Measurements from ENCODE around the gene HNRNPL. TPM values are rescaled to one million over a fixed set of nuclear protein-coding genes. Genes with fewer than 3 reads are reported as not detected.

The HNRNPL gene
- total and polyA plus RNA-seq, 9 of the 15 experiments (the other 6 are each of a cell fraction or from before 2014, with no cell fraction given), result 39.5 to 610 (median 299) TPM

DNA sequence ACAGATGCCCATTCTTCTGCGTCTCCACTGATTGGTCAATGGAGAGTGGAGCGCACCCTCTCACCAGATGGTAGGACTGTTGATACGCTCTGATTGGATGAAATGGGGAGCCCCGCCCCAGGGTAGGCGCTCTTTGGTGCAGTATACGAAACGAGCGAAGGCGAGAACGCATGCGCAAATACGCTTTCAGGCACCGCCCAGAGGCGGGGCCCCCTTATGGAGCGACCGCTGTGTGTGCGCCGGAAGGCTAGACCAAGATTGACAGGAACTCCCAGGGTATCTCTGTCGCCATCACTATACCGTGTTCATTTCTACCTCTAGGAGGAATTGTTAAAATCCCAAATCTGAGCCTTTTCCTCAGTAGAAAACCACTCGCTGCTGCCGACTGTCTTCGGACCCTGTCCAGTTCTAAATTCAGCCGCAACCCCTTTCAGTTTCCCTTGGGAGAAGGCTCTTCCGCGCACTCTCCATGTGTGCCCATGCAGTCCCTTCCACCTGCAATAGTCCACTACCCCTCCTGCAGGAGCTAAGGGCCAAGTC, 720 bp upstream of the HNRNPL start (continued):
- TF ChIP-seq, protein P1, sequence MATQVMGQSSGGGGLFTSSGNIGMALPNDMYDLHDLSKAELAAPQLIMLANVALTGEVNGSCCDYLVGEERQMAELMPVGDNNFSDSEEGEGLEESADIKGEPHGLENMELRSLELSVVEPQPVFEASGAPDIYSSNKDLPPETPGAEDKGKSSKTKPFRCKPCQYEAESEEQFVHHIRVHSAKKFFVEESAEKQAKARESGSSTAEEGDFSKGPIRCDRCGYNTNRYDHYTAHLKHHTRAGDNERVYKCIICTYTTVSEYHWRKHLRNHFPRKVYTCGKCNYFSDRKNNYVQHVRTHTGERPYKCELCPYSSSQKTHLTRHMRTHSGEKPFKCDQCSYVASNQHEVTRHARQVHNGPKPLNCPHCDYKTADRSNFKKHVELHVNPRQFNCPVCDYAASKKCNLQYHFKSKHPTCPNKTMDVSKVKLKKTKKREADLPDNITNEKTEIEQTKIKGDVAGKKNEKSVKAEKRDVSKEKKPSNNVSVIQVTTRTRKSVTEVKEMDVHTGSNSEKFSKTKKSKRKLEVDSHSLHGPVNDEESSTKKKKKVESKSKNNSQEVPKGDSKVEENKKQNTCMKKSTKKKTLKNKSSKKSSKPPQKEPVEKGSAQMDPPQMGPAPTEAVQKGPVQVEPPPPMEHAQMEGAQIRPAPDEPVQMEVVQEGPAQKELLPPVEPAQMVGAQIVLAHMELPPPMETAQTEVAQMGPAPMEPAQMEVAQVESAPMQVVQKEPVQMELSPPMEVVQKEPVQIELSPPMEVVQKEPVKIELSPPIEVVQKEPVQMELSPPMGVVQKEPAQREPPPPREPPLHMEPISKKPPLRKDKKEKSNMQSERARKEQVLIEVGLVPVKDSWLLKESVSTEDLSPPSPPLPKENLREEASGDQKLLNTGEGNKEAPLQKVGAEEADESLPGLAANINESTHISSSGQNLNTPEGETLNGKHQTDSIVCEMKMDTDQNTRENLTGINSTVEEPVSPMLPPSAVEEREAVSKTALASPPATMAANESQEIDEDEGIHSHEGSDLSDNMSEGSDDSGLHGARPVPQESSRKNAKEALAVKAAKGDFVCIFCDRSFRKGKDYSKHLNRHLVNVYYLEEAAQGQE (IDR thresholded peaks at IDR 0.05; ENCODE audit: borderline replicate concordance), result peak; percentile 16; the same call in 1 of the 2 replicates
- TF ChIP-seq, protein P1 (CRISPR knock-in tag; IDR thresholded peaks at IDR 0.05; ENCODE audit: low read depth), result no peak
- TF ChIP-seq, protein P2, sequence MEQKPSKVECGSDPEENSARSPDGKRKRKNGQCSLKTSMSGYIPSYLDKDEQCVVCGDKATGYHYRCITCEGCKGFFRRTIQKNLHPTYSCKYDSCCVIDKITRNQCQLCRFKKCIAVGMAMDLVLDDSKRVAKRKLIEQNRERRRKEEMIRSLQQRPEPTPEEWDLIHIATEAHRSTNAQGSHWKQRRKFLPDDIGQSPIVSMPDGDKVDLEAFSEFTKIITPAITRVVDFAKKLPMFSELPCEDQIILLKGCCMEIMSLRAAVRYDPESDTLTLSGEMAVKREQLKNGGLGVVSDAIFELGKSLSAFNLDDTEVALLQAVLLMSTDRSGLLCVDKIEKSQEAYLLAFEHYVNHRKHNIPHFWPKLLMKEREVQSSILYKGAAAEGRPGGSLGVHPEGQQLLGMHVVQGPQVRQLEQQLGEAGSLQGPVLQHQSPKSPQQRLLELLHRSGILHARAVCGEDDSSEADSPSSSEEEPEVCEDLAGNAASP (IDR thresholded peaks at IDR 0.05), result no peak
- TF ChIP-seq, protein P3, sequence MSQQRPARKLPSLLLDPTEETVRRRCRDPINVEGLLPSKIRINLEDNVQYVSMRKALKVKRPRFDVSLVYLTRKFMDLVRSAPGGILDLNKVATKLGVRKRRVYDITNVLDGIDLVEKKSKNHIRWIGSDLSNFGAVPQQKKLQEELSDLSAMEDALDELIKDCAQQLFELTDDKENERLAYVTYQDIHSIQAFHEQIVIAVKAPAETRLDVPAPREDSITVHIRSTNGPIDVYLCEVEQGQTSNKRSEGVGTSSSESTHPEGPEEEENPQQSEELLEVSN (IDR thresholded peaks at IDR 0.05; ENCODE audit: borderline replicate concordance in 1 of 2, extremely low read depth in 1 of 2, insufficient read depth in 1 of 2, insufficient read length in 1 of 2, low read depth in 1 of 2, low read length in 1 of 2, poor library complexity in 1 of 2, severe bottlenecking in 1 of 2), result no peak
- TF ChIP-seq CHD2 (IDR thresholded peaks at IDR 0.05; ENCODE audit: low read depth, low read length) (peak; percentile 6; the same call in 1 of the 2 replicates), ZNF232 (CRISPR knock-in tag; IDR thresholded peaks at IDR 0.05) (no peak), NBN (IDR thresholded peaks at IDR 0.05; ENCODE audit: low read depth) (0 out of 2 replicates have a peak, but pooled peaks have one; percentile 20), ARHGAP35 (IDR thresholded peaks at IDR 0.05; ENCODE audit: partially characterized antibody) (no peak), RNF2 (IDR thresholded peaks at IDR 0.05) (no peak), SRSF1 (IDR thresholded peaks at IDR 0.05; ENCODE audit: low read depth, low read length) (no peak), HDAC8 (tag; IDR thresholded peaks at IDR 0.05) (no peak)
- TF ChIP-seq, protein P4, sequence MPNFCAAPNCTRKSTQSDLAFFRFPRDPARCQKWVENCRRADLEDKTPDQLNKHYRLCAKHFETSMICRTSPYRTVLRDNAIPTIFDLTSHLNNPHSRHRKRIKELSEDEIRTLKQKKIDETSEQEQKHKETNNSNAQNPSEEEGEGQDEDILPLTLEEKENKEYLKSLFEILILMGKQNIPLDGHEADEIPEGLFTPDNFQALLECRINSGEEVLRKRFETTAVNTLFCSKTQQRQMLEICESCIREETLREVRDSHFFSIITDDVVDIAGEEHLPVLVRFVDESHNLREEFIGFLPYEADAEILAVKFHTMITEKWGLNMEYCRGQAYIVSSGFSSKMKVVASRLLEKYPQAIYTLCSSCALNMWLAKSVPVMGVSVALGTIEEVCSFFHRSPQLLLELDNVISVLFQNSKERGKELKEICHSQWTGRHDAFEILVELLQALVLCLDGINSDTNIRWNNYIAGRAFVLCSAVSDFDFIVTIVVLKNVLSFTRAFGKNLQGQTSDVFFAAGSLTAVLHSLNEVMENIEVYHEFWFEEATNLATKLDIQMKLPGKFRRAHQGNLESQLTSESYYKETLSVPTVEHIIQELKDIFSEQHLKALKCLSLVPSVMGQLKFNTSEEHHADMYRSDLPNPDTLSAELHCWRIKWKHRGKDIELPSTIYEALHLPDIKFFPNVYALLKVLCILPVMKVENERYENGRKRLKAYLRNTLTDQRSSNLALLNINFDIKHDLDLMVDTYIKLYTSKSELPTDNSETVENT (CRISPR knock-in tag; IDR thresholded peaks at IDR 0.05), result no peak
- TF ChIP-seq, protein P5, sequence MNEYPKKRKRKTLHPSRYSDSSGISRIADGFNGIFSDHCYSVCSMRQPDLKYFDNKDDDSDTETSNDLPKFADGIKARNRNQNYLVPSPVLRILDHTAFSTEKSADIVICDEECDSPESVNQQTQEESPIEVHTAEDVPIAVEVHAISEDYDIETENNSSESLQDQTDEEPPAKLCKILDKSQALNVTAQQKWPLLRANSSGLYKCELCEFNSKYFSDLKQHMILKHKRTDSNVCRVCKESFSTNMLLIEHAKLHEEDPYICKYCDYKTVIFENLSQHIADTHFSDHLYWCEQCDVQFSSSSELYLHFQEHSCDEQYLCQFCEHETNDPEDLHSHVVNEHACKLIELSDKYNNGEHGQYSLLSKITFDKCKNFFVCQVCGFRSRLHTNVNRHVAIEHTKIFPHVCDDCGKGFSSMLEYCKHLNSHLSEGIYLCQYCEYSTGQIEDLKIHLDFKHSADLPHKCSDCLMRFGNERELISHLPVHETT (CRISPR knock-in tag; conservative IDR thresholded peaks at IDR 0.05 in 1 of 2, IDR thresholded peaks at IDR 0.05 in 1 of 2), result no peak
